LNCAP (cell line): ENCODE data around the gene NEUROD1.

Experiments
- CTCF ChIP-seq: fragments of 450-650 bp; IDR thresholded peaks from 2 replicates; pipeline ENCODE4 v1.5.1; 2017; ENCODE audit warnings: mild to moderate bottlenecking

Gene NEUROD1

GRCh38 chr2:181658444-181658843 lies 21.9 kb downstream of the NEUROD1 start:
- no peak for TF ChIP-seq CTCF

GRCh38 chr2:181657379-181657778 lies 22.9 kb downstream of the NEUROD1 start:
- no peak for TF ChIP-seq CTCF

- no peak for TF ChIP-seq CTCF
These were observed 23.6 kb downstream of the NEUROD1 start, which contains the start of gene CERKL for GRCh38 chr2:181656450-181657291. Gene CERKL, minus strand, starts transcription at chr2:181657105. Its CDS starts 99 bp downstream, at chr2:181657006.

GRCh38 chr2:181655519-181655918 lies 24.8 kb downstream of the NEUROD1 start:
- no peak for TF ChIP-seq CTCF

GRCh38 chr2:181649436-181649979 lies 30.8 kb downstream of the NEUROD1 start:
- TF ChIP-seq CTCF = no peak

GRCh38 chr2:181648478-181649155 lies 31.7 kb downstream of the NEUROD1 start:
- no peak for TF ChIP-seq CTCF

- no peak for TF ChIP-seq CTCF
These were observed 33.8 kb downstream of the NEUROD1 start for GRCh38 chr2:181646415-181646987.
